Measurements from ENCODE around the gene PCNX2. TPM values are rescaled to one million over a fixed set of nuclear protein-coding genes. Genes with fewer than 3 reads are reported as not detected.
A peak's percentile ranks its signal among the peaks of the same experiment; 100 is the strongest.
"Not testable (repeated sequence)": the region's sequence is repeated elsewhere in the genome, so short reads cannot be mapped to it uniquely, and the experiment has no call there.

PCNX2 gene
- total RNA-seq, 2 donors from 2014 or later: 12.9 to 16.8 TPM

- intact Hi-C loops (cut with DNase I): no loop called here
- DNase-seq (ENCODE audit: low spot score): no peak
Observed at GRCh38 chr1:233121947-233122559, 173.5 kb downstream of the PCNX2 start.

- intact Hi-C loops (cut with DNase I): no loop called here
- DNase-seq (ENCODE audit: low spot score): no peak
Observed at GRCh38 chr1:233114860-233115259, 180.7 kb downstream of the PCNX2 start.

GRCh38 chr1:233114159-233114558, 181.4 kb downstream of the PCNX2 start:
- no peak for DNase-seq (ENCODE audit: low spot score)
- intact Hi-C loops (cut with DNase I): no loop called here

GRCh38 chr1:233113009-233113879, 182.3 kb downstream of the PCNX2 start:
- peak; percentile 89 for DNase-seq (ENCODE audit: low spot score)
- intact Hi-C loops (cut with DNase I): no loop called here

GRCh38 chr1:233112186-233113008, 183.1 kb downstream of the PCNX2 start:
- DNase-seq (ENCODE audit: low spot score): no peak
- intact Hi-C loops (cut with DNase I): no loop called here

- DNase-seq (ENCODE audit: low spot score): no peak
- intact Hi-C loops (cut with DNase I): no loop called here
Observed at GRCh38 chr1:233111731-233112130, 183.8 kb downstream of the PCNX2 start.

GRCh38 chr1:233109096-233109495, 186.4 kb downstream of the PCNX2 start:
- intact Hi-C loops (cut with DNase I): no loop called here
- no peak for DNase-seq (ENCODE audit: low spot score)

- DNase-seq (ENCODE audit: low spot score); intact Hi-C loops (cut with DNase I): not testable (repeated sequence)
Observed at GRCh38 chr1:233107716-233108130, 187.8 kb downstream of the PCNX2 start.

GRCh38 chr1:233107130-233107660, 188.3 kb downstream of the PCNX2 start:
- no peak for DNase-seq (ENCODE audit: low spot score)
- intact Hi-C loops (cut with DNase I): no loop called here

GRCh38 chr1:233105225-233105624, 190.3 kb downstream of the PCNX2 start:
- intact Hi-C loops (cut with DNase I): no loop called here

GRCh38 chr1:233102341-233102740, 193.2 kb downstream of the PCNX2 start:
- DNase-seq (ENCODE audit: low spot score): no peak
- intact Hi-C loops (cut with DNase I): no loop called here

More at GRCh38 chr1:233105225-233105624, 190.3 kb downstream of the PCNX2 start:
- DNase-seq (ENCODE audit: low spot score): no peak

GRCh38 chr1:233097959-233098580, 197.5 kb downstream of the PCNX2 start:
- intact Hi-C loops (cut with DNase I): no loop called here
- no peak for DNase-seq (ENCODE audit: low spot score)

- intact Hi-C loops (cut with DNase I): no loop called here
- DNase-seq (ENCODE audit: low spot score): no peak
Observed at GRCh38 chr1:233097546-233097945, 198.0 kb downstream of the PCNX2 start.

GRCh38 chr1:233094691-233095090, 200.8 kb downstream of the PCNX2 start:
- intact Hi-C loops (cut with DNase I): no loop called here
- no peak for DNase-seq (ENCODE audit: low spot score)

- no peak for DNase-seq (ENCODE audit: low spot score)
- intact Hi-C loops (cut with DNase I): no loop called here
Observed at GRCh38 chr1:233094269-233094668, 201.3 kb downstream of the PCNX2 start.

GRCh38 chr1:233090746-233091494, 204.6 kb downstream of the PCNX2 start:
- intact Hi-C loops (cut with DNase I): no loop called here
- no peak for DNase-seq (ENCODE audit: low spot score)

- no peak for DNase-seq (ENCODE audit: low spot score)
Observed at GRCh38 chr1:233089251-233089650, 206.3 kb downstream of the PCNX2 start.

GRCh38 chr1:233088613-233089012, 206.9 kb downstream of the PCNX2 start:
- DNase-seq (ENCODE audit: low spot score): no peak
- intact Hi-C loops (cut with DNase I): no loop called here

More at GRCh38 chr1:233089251-233089650, 206.3 kb downstream of the PCNX2 start:
- intact Hi-C loops (cut with DNase I): no loop called here

Data from posterior vena cava (tissue), 2 donors.